IPS-11a (cell line): Measurements from ENCODE around the gene NPM1.
"Not testable (repeated sequence)": the region's sequence is repeated elsewhere in the genome, so short reads cannot be mapped to it uniquely, and the experiment has no call there.

ENCODE experiments used
- H3K4me3 ChIP-seq: one replicate; pipeline ENCODE4 v1.5.1; 2013; ENCODE audit warnings: low read depth, low read length, control low read depth

The NPM1 gene

GRCh38 chr5:171384999-171385398 is 2.6 kb upstream of the NPM1 start:
- H3K4me3 ChIP-seq, result not testable (repeated sequence)

DNA sequence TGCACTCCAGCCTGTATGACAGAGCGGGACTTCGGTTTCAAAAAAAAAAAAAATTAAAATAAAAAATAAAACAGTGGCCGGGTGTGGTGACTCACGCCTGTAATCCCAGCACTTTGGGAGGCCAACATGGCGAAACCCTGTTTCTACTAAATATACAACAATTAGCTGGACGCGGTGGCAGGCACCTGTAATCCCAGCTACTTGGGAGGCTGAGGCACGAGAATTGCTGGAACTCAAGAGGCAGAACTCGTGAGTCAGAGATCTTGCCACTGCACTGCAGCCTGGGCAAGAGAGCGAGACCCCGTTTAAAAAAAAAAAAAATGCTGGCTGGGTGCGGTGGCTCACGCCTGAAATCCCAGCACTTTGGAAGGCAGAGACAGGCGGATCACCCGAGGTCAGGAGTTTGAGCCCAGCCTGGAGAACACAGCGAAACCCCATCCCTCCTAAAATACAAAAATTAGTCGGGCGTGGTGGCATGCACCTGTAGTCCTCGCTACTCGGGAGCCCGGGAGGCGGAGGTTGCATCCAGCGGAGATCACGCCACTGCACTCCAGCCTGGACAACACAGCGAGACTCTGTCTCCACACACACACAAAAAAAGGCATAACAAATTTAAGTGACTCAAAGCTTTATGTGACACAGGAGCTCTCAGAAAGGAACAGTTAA is 1.5 kb upstream of the NPM1 start:
- no peak overlapping the region for H3K4me3 ChIP-seq

GRCh38 chr5:171386861-171387344 is 746 bp upstream of the NPM1 start:
- H3K4me3 ChIP-seq, result peak overlapping the region; percentile 80

- peak overlapping the region; percentile 95 for H3K4me3 ChIP-seq
These were observed 544 bp downstream of the NPM1 start for GRCh38 chr5:171387970-171388815.

GRCh38 chr5:171388816-171389168 is 1.1 kb downstream of the NPM1 start:
- H3K4me3 ChIP-seq, result peak overlapping the region; percentile 95

DNA sequence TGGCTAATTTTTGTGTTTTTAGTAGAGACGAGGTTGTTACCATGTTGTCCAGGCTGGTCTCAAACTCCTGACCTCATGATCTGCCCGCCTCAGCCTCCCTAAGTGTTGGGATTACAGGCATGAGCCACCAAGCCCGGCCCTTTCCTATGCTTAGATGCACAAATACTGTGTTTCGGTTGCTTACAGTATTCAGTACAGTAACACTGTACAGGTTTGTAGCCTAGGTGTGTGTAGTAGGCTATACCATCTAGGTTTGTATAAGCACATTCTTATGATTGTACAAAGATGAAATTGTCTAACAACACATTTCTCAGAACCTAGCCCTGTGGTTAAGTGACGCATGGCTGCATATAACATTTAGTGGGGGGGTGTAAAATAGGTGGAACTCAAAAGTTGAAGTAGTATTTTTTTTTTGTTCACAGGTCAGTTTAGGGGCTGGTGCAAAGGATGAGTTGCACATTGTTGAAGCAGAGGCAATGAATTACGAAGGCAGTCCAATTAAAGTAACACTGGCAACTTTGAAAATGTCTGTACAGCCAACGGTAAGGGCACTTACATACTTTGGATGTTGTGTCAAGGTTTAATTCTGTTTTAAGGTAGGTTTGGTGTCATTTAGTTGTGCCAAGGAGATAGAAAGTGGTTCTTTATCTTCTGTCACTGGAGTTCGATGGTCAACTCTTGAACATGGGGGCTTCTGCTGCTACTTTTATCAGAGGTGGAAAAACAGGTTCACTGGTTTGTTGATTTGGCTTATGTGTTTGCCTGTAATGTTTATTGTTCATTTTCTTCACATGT is 3.4 kb downstream of the NPM1 start:
- peak overlapping the region; percentile 95 for H3K4me3 ChIP-seq

- H3K4me3 ChIP-seq, result no peak overlapping the region
These were observed 4.4 kb downstream of the NPM1 start for GRCh38 chr5:171391996-171392577.

- H3K4me3 ChIP-seq, result no peak overlapping the region
These were observed 5.0 kb downstream of the NPM1 start for GRCh38 chr5:171392585-171393159.

DNA sequence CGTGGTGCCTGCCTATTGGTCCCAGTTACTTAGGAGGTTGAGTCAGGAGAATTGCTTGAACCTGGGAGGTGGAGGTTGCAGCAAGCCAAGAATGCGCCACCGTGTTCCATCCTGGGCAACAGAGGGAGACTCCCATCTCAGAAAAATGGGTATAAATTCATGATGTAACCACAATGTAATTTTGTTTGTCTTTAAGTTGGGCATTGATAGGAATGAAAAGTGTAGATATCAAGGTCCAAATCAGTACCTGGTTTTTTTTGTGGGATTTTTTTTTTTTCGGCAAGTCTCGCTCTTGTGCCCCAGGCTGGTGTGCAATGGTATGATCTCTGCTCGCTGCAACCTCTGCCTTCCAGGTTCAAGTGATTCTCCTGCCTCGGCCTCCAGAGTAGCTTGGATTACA is 7.4 kb downstream of the NPM1 start:
- no peak overlapping the region for H3K4me3 ChIP-seq

DNA sequence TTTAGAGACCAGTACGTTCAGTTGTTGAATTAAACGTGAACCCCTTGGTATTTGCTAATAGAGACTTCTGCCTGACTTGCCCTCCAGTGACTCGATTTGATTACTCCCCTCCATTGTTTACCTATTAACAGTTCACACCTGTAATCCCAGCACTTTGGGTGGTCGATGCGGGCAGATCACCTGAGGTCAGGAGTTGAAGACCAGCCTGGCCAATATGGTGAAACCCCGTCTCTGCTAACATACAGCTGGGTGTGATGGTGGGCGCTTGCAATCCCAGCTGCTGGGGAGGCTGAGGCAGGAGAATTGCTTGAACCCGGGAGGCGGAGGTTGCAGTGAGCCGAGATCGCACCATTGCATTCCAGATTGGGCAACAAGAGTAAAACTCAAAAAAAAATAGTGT is 8.9 kb downstream of the NPM1 start:
- not testable (repeated sequence) for H3K4me3 ChIP-seq

- no peak overlapping the region for H3K4me3 ChIP-seq
These were observed 9.5 kb downstream of the NPM1 start for GRCh38 chr5:171397190-171397589.

- no peak overlapping the region for H3K4me3 ChIP-seq
These were observed 9.9 kb downstream of the NPM1 start for GRCh38 chr5:171397599-171397998.

DNA sequence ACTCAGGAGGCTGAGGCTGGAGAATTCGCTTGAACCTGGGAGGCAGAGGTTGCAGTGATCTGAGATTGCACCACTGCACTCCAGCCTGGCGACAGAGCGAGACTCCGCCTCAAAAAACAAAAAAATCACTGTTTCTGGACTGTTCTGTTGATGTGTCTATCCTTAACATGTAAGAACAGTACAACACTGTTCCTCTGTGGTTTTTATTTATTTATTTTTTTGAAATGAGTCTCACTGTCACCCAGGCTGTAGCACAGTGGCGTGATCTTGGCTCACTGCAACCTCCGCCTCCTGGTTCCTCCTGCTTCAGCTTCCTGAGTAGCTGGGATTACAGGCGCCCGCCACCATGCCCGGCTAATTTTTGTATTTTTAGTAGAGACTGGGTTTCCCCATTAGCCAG is 11.0 kb downstream of the NPM1 start:
- not testable (repeated sequence) for H3K4me3 ChIP-seq

DNA sequence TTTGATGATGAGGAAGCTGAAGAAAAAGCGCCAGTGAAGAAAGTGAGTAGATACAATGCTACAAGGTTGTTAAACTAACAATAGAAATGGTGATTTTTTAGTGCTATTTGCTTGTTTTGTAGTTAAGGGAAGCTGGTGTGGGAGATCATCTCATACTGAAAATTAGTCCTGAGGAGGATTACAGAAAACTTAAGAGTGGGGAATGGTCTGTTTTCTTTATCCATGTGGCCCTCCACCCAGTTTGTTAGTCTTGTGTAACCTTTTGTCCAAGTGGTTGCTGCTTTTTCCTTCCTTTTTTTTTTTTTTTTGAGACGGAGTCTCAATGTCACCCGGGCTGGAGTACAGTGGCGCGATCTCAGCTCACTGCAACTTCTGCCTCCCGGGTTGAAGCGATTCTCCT is 12.5 kb downstream of the NPM1 start:
- no peak overlapping the region for H3K4me3 ChIP-seq

DNA sequence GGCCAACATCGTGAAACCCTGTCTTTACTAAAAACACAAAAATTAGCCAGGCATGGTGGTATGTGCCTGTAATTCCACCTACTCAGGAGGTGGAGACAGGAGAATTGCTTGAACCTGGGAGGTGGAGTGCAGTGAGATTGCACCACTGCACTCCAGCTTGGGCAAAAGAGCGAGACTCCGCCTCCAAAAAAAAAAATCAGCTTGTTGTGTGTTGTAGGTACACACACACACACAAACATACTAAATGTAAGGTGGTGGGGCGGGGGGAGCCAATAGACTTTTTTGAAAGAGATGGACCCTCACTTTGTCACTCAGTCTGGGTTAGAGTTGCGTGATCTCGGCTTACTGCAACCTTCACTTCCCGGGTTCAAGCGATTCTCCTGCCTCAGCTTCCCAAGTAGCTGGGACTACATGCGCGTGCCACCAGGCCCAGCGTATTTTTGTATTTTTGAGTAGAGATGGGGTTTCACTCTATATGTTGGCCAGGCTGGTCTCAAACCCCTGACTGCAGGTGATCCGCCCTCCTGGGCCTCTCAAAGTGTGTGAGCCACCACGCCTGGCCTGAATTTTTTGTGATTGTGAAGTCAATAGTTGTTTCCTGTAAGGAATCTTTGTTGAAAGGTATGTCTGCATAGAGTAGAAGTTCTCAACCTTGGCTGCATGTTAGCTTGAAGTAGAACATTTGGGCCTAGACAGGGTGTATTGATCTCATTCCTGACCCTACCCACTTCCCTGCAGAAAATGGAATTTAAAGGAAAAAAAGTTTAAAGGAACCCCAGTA is 13.7 kb downstream of the NPM1 start:
- no peak overlapping the region for H3K4me3 ChIP-seq

GRCh38 chr5:171402751-171403150 is 15.1 kb downstream of the NPM1 start:
- H3K4me3 ChIP-seq, result not testable (repeated sequence)

GRCh38 chr5:171405615-171406014 is 18.0 kb downstream of the NPM1 start:
- H3K4me3 ChIP-seq, result no peak overlapping the region

- no peak overlapping the region for H3K4me3 ChIP-seq
These were observed 19.6 kb downstream of the NPM1 start for GRCh38 chr5:171407234-171407633.

DNA sequence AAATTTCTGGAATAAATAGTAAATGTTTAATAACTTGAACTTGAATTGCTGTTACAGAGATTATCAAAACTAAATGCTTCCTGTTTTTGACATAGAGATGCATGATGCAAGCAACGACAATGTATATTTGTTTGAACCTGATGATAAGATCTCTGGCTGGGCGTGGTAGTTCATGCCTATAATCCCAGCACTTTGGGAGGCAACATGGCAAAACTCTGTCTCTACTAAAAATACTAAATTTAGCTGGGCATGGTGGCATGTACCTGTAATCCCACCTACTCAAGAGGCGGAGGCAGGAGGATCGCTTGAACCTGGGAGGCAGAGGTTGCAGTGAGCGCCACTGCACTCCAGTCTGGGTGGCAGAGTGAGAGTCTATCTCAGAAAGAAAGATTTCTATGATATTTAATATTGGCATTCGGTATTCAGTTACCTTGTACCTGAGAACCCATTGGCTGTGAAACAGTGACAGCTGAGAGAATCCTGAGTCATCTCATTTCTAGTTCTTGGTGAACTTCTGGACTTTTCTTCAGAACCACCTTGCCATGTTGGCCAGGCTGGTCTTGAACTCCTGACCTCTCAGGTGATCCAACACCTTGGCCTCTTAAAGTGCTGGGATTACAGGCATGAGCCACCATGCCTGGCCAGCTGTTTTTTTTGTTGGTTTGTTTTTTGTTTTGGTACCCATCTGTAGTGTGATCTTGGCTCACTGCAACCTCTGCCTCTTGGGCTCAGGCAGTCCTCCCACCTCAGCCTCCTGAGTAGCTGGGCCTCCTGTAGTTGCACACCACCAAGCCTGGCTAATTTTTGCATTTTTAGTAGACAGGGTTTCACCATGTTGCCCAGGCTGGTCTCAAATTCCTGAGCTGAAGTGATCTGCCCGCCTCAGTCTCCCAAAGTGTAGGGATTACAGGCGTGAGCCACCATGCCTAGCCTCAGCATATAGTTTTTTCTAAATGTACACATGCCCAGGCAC is 21.8 kb downstream of the NPM1 start:
- H3K4me3 ChIP-seq, result no peak overlapping the region
